GM19467 (cell line): ENCODE results near the gene ABO.
"Not testable (repeated sequence)": the region's sequence is repeated elsewhere in the genome, so short reads cannot be mapped to it uniquely, and the experiment has no call there.

ENCODE experiments used
- ATAC-seq: cut with Tn5 transposase; IDR thresholded peaks from one replicate; pipeline ENCODE4 v1.9.1; 2021; ENCODE audit warnings: mild to moderate bottlenecking, moderate library complexity; ENCODE audit not compliant: unreplicated experiment

ABO gene

DNA sequence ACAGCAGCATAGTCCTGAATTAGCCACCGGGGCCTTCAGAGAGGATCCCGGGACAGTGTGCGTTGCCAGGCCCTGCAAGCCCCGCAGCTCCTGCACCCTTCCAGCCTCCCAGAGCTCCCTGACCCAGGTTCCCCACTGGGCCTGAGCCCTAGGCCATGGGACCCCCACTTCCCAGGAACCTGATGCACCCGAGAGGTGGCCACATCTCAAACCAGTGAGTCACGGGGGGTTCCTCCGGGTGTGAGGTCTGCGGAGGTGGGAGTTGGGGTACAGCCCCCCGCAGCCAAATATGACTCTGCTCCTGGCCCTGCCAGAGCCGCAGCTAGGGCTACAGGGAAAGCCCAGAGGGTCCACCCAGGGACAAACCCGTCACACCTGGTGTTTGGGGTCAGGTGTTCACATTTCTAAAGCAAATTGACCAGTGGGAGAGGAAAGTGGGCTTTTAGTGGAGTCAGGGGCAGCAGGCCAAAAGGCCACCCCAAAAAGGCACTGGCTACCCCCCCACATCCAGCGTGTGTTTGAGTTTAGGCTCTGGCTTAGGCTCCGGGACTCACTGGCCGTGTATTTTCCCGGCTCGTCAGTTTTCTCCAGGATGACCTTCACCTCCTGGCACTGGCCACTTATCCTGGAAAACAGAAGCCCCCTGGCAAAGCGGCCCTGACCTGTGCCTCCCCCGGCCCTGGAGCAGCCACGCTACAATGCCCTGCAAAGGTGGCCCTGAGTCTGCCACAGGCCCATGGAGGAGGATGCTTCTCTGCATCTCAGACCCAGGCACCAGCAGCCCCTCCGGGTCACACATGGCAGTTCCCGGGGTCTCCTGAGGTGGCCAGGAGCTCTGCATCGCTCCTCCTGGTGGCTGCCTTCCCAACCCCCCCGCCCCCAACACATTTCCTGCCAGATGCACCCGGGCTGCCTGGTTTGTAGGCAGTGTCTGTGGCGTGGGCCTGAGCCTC lies 48.5 kb downstream of the ABO start:
- no peak for ATAC-seq

DNA sequence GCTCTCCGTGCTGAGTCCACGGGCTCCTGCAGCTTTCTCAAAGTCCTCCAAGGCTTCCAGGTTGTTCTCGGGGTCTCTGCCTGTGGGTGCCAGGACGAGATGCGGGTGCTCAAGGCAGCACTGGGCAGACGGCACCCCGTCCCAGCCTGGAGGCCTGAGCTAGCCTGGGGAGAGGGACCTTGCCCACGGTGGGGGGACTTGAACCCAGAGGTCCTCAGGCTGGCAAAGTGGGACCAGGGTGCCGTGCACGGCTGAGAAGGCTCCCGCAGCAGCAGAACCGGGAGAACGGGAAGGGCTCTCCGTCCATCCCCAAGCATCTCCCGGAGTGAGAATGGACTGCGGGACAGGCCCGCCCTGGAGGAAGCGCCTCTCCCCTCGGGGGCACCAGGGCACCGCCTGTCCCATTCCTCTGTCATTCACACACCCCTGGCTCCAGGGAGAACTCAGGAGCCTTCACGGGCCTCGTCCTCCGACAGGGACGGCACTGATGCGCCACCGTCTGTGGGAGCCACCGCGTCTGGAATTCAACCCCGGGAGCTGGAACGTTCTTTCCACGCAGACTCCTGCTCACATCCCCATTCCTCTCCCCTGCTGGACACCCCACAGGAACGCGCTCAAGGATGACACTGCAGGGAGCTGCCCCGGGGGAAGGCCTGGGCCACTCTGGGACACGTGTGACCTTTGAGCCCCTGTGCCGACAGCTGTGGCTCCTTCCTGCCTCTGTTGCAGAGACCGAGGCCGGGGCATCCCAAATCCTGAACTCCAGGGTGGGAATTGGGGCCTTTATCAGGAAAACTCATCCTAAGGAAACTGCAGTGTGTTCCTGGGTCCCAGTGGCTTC lies 49.6 kb downstream of the ABO start:
- no peak for ATAC-seq

DNA sequence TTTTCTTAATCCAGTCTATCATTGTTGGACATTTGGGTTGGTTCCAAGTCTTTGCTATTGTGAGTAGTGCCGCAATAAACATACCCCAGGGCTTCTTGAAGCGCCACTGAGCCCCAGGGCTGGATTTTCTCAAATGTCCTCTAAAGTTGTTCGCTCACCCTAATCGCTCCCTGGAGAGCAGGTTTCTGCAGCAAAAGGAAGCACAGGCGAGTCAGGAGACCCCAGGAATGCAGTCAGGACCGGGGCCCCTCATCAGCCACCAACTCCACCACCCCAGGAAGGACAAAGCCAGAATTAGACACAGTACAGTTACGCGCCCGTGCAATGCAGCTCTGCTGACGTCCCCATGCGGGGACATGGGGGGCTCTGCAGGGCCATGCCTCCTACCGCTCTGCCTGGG lies 50.2 kb downstream of the ABO start:
- no peak for ATAC-seq

DNA sequence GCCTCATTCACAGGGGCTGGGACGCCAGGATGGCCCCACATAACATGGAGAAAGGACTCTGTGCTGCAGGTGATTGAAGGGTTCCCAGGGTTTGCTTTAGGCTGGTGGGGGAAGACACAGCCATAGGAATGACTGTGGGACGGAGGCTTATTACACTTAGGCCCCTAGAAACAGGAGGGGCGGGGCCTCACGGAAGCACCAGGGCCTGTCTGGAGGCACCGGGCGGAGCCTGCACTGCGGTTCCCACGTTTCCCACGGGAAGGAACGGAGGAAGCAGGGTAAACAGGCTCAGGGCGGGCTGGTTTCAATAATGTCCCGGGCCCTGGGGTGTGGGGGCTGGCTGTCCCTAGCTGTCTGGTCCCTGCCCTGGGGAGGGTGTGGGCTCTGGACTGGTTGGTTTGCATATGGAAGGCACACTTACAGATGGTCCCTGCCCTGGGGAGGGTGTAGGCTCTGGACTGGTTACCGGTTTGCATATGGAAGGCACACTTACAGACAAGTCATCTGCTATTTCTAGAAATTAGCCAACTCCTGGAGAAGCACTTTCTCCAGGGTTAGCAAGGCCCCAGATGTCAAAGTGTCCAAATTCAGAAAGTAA lies 51.7 kb downstream of the ABO start:
- ATAC-seq = not testable (repeated sequence)

DNA sequence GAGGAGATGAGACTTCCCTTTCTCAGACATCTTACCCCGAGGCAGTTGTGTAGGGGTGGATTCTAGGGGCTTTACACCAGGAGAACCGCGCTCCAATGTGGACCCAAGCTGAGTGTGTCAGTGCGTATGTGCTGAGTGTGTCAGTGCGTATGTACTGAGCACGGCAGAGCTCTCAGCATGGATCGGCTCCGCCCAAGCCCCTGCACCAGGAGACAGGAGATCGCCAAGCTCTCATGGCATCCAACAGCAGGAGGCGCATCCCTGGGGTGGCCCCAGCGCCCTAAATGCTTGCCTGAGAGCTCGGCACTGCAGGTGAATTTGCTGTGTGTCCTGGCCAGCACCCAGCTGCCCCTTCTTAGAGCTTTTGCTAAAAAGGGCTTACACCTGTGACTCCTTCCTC lies 53.0 kb downstream of the ABO start:
- not testable (repeated sequence) for ATAC-seq

DNA sequence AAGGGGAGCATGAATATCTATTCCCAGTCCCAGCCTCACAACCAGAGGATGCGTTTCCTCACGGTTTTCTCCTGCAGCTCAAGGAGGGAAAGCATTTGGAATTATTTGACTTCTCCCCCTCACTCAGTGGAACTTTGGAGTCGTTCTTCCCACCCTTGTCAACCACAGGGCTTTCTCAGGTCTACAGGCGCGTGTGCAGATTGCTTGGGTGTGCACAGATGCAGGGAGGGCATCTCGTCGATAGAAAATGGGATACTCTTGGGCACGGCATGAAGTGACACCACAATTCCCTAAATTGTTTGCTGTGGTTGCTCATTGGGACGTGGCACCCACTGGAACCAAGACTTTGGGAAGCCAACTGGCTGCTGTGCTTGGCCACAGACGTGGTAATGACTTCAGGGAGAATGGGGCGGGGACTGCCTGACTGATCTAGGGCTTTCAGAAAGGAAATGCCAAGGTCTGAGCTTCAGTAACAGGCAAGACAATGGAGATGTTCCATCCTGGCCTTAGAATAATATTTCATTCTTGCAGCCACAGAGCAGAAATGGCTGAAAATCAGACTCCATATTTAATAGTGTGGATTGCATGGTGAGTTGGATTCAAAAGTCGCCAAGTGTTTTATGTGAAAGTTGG lies 53.7 kb downstream of the ABO start:
- no peak for ATAC-seq

DNA sequence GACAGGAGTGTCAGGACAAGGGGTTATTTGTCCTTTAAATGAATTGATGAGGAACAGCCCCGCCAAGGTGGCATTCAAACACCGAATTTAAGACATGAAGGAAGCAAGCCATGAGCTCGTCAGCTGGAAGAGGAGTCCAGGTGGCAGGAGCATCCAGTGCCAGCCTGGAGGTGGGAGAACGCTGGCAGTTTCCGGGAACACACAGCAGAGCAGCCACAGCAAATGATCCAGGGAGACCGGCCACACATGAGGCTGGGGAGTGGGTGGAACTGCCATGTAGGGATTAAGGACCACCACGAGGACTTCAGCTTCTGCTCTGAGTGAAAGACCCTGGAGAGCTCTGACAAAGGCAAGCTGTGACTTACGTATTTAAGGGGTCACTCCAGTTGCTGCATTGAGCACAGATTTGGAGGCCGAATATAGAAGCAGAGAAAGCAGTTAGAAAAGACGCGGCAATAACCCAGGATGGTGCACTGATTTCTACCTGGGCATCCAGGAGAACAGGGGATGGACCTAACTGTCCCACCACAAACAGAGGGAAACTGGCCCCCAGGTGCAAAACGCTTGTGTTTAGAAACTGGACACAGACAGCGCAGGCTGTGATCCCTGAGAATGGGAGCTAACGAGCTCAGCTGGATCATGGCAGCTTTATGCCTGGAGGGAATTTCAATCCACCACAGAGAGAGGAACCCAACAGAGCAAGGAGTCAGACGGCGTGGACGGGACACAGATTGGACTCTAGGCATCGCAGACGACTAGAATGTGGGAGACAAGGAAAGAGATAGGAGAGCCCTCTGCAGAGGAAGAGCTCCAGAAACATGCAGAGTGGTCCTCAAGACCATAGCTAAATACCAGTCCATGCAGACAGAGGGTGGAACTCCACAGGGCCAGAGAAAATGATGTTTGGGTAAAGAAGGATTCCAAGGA lies 56.7 kb downstream of the ABO start:
- not testable (repeated sequence) for ATAC-seq

DNA sequence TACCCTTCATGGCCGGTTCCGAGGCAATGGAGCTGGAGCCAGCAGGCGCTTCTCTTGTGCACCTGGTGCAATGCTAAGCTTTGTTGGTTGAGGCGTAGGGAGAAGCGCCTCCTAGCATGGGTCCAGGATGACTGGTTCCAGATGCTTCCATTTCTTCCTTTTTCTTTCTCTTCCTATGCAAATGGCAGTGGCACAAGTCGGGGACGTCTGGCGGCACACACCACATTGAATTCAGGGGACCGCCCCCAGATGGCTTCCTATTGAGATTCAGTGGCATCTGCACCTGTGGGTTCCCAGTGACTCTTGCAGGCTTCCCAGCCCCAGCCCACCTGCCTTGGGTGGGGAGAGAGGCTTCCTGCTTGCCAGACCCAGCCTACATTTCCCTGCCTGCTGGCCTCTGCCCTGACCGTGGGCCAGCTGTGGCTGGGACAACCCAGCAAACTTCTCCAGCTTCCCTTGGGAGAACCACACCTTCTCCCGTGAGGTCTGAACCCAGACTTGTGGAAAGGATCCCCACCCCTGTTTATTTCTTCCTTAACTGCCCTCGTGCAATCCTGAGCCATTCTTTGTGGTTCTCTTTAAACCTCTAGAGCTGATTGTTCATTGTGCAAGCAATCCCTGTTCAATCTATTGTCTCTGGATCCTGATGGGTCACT lies 57.5 kb downstream of the ABO start:
- not testable (repeated sequence) for ATAC-seq

DNA sequence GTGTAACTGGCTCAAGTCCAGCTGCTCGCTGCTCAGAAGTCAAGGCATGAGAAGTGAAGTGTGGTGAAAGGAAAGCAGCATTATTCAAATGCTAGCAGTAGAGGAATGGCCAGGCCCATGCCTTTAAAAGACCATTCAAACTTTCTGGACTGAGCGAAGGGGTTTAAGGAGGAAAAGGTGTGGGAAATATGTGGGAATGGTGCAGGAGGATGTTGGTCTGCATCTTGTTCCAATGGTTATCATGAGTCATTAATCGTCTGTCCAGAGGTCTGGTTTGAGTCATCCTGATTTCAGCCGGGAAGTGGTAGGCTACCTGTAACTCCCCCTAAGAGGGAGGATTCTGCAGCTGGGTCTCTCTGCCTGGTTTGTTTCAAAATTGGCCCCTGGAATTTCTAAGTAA lies 60.7 kb downstream of the ABO start:
- ATAC-seq = not testable (repeated sequence)

DNA sequence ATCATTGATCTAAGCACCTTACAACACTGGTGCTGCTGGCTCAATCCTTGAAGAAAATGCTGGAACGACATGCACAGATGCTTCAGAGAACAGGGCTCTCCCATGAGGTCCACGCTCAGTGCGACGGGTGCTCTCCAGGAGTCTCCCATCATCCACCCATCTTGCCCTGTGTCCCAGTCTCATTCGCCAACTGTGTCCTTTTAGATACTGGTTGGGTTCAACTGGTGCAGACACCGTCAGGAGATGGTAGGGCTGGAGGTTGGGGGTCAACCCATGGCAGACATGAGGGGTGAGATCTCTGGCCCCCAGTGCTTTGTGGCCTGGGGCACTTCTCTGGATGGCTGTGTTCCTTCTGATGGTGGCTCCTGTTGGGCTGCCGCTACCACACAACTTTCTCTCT lies 64.4 kb downstream of the ABO start:
- ATAC-seq = no peak

DNA sequence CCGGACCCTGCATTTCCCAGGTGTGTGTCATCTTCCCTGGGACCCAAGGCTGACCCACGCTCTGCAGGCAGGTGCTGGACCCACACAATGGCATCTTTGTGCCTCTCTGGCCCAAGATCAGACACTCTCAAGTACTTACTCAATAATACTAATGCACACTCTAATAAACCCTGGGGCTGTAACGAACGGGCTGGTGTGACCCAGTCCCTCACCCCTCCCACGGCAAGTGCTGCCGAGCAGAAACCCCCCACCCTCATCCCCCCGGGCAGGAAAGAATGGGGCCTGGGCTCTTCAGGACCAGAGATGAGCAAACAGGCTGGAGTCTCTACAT lies 64.8 kb downstream of the ABO start:
- no peak for ATAC-seq

DNA sequence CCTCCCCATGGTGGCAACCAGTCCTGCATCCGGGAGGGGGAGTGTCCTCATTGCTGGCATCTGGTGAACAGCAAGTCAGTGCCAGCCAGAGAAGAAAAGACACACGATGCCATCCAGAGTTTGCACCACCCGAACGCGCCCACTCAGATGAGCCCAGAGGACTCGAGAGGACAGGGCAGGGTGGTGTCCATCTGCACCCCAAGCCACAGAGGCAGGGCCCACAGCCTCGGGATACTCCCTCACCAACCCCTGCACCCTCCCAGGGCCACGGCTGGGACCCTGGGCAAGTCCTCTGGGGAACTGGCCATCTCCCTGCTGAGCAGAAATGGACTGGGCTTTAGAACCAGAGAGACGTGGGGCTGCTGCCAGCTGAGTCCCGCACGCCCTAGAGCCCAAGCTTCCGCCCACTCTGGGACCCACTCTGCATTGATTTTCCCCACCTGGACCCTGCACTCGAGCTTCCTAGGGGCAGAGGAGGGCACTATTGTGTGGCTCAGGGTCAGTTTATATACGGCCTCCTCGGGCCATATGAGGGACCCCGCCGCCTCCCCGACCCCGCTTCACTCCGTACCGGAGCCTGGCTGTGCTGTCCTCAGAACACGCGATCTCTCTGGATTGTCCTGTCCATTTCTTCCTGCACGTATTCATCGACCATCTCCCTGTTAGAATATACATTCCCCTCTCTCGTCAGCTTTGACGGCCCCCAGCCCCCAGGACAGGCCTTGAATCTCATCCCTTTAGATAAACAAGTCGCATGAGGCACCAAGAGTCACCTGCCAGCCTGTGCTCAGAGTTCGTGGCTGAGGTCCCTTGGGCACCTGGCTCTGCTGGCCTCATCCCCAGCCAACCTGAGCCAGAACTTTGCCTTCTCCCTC lies 65.4 kb downstream of the ABO start:
- not testable (repeated sequence) for ATAC-seq

DNA sequence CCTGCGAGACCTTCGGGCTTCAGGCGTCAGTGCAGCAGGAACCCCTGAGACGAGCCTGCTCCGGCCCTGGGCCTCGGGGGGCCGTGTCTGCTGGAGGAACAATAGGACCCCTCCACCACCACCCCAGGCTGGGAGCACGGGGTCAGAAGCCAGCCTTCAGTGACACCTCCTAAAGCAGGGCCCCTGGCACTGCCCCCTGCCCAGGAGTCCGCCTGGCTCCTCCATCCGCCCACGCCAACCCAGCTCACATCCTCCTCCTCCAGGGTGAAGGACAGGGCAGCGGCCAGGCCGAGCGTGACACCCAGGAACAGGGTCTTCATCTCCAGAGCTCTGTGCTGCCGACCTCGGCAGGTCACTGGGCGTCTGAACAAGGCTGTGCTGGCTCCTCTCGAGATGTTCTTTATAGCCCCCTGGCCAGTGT lies 66.1 kb downstream of the ABO start, which contains the start of gene OBP2B:
Gene OBP2B, minus strand, starts transcription at position 371 of the 421 bp plus-strand sequence. Its CDS starts 51 bp downstream, at position 320.
- ATAC-seq = not testable (repeated sequence)

DNA sequence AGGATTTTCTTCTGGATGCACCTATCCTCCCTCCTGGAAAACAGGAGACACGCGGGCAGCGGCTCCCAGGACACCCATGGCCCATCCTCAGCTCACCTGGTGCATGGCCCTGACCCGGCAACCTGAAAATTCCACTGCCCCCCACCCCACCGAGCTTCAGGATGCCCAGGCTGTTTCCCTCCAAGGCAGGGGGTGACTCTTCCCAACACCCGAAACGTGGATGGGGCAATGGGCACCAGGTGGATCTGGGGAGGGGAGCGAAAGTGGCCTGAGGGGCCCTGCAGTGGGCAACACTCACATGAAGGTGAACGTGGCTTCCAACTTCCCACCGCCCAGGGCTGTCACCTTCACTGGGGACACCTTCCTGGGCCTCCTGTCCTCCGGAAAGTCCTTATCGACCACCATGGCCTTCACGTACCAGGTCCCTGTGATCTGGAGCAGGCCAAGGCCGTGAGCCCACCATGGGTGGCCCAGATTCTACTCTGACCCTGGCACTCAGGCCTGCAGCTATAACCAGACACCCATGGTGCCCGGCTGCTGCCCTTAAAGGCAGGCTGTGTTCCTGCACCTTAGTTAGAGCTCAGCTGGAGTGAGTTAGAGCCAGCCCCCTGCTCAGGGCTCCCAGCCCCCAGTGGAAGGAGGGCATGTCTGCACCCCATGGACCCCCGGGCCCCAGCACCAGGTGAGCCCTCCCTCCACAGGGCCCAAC lies 66.7 kb downstream of the ABO start:
- ATAC-seq = not testable (repeated sequence)

DNA sequence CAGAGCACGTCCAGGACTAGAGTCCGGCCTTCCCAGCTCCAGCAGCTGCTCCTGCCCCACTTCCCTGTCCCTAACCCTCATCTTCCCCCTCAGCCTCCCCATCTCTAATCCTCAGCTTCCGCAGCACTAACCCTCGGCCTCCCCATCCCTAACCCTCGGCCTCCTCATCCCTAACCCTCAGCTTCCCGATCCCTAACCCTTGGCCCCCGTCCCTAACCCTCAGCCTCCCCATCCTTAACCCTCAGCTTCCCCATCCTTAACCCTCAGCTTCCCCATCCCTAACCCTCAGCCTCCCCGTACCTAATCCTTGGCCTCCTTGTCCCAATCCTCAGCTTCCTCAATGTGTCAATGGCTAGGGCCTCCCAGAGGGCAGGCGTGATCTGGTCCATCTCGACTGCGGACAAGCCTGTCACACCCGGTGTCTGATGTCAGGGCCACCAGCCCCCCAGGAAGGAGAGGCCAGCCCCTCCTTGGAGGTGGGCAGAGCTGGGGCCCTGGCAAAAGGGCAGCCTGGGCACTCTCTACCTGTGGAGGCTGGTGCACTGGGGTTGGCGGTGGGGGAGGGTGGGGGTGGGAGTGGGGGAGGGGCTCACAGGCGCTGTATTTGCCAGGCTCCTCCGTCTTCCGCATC lies 67.3 kb downstream of the ABO start:
- ATAC-seq = no peak

DNA sequence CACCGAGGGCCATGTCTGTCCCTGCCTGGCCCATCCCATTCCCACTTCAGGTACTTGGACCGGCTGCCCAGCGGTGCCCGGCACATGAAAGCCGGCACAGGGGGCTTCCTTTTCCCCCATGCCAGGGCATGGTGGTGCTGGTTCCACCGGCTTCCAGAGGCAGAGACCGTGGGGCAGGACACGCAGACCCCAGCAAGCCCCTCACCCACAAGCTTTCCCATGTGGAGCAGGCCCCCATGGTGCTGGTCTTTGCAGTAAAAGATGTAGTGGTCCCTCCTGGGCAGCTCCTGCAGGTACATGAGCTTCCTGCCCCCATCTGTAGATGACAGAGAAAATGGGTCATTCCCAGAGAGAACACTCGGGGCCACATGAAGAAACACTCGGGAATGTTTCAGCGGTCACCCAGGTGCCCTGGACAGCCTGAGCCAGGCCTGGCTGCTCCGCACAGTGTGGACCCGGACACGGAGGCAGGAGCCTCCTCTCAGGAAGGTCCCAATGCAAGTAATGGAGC lies 67.9 kb downstream of the ABO start:
- ATAC-seq = no peak
